Type B pancreatic cell (in vitro differentiated cells): Measurements from ENCODE around the gene EGLN3. TPM values are rescaled to one million over a fixed set of nuclear protein-coding genes. Genes with fewer than 3 reads are reported as not detected.
"Not testable (repeated sequence)": the region's sequence is repeated elsewhere in the genome, so short reads cannot be mapped to it uniquely, and the experiment has no call there.

Experiments used
- DNase-seq: peaks from one replicate; pipeline ENCODE4 v3.0.0; 2021; ENCODE audit warnings: mixed read lengths; ENCODE audit not compliant: unreplicated experiment; ENCODE audit errors: extremely low spot score
- H3K27ac Mint-ChIP-seq: 2 replicates; pipeline ENCODE4 v1.8.0; 2021; ENCODE audit warnings: mild to moderate bottlenecking, mixed read lengths
- H3K27me3 Mint-ChIP-seq: 2 replicates; pipeline ENCODE4 v1.8.0; 2021; ENCODE audit warnings: mixed read lengths
- H3K36me3 Mint-ChIP-seq: 2 replicates; pipeline ENCODE4 v1.8.0; 2021; ENCODE audit warnings: mixed read lengths
- H3K4me1 Mint-ChIP-seq: one replicate; pipeline ENCODE4 v1.8.0; 2021; ENCODE audit warnings: mixed read lengths; ENCODE audit not compliant: unreplicated experiment
- H3K4me3 Mint-ChIP-seq: 2 replicates; pipeline ENCODE4 v1.8.0; 2021; ENCODE audit warnings: mild to moderate bottlenecking, mixed read lengths
- H3K9me3 Mint-ChIP-seq: 2 replicates; pipeline ENCODE4 v1.8.0; 2021; ENCODE audit warnings: mixed read lengths
- total RNA-seq: library from RNA; stranded (reverse); gene quantifications from 2 replicates; pipeline ENCODE4 v1.2.1, GENCODE V29; 2021; ENCODE audit warnings: low replicate concordance
- TF ChIP-seq, protein P1 (sequence below): fragments of 200-600 bp; sonication (generic); conservative IDR thresholded peaks from 2 replicates; pipeline ENCODE4 v1.5.0; 2021; ENCODE audit warnings: antibody characterized with exemption, mild to moderate bottlenecking

EGLN3 gene
- total RNA-seq, 1 donor from 2014 or later = 13.6 TPM

DNA sequence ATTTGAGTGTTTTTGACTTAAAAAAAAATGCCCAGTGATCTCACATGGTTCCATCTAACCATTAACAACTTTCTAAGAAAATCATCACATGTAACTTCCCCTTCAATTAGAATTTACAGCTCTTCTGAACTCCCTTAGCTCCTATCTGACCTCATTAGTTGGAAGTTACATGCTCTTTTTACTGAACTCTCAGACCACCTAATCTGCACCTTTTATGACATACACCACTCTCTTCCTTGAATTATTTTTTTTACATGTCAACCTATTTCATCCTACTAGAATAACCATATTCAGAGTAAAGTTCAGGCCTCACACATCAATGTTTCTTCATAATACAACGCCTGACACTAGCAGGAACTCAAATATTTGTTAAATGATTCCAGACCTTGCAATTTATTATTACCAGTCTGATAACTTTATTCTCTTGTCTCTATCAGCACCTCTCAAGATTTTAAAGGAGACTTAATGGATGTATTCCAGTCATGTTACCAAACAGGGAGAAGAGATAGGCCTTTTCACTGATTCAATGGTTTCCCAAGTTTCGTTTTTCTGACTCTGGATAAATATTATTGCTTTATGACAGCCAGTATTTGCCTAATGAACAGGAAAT lies 21.0 kb downstream of the EGLN3 start:
- H3K9me3 Mint-ChIP-seq = no peaks in the 10 kb centered on the region
- DNase-seq = no peak
- TF ChIP-seq, protein P1, sequence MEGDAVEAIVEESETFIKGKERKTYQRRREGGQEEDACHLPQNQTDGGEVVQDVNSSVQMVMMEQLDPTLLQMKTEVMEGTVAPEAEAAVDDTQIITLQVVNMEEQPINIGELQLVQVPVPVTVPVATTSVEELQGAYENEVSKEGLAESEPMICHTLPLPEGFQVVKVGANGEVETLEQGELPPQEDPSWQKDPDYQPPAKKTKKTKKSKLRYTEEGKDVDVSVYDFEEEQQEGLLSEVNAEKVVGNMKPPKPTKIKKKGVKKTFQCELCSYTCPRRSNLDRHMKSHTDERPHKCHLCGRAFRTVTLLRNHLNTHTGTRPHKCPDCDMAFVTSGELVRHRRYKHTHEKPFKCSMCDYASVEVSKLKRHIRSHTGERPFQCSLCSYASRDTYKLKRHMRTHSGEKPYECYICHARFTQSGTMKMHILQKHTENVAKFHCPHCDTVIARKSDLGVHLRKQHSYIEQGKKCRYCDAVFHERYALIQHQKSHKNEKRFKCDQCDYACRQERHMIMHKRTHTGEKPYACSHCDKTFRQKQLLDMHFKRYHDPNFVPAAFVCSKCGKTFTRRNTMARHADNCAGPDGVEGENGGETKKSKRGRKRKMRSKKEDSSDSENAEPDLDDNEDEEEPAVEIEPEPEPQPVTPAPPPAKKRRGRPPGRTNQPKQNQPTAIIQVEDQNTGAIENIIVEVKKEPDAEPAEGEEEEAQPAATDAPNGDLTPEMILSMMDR = no peak
- H3K4me3 Mint-ChIP-seq = no peak overlapping the region
- no peaks in the 10 kb centered on the region for H3K27me3 Mint-ChIP-seq
- no peak overlapping the region for H3K27ac Mint-ChIP-seq
- H3K4me1 Mint-ChIP-seq = peaks cover 20% of the 10 kb centered on the region
- H3K36me3 Mint-ChIP-seq = peaks cover 16% of the 10 kb centered on the region

- Mint-ChIP-seq H3K27ac (no peak overlapping the region), H3K36me3 (peaks cover 19% of the 10 kb centered on the region), H3K4me3 (no peak overlapping the region), H3K9me3 (no peaks in the 10 kb centered on the region), H3K27me3 (no peaks in the 10 kb centered on the region), H3K4me1 (peaks cover 20% of the 10 kb centered on the region)
- TF ChIP-seq, protein P1 = no peak
- no peak for DNase-seq
These were observed 22.0 kb downstream of the EGLN3 start for GRCh38 chr14:33928895-33929294.

GRCh38 chr14:33927944-33928343 lies 22.9 kb downstream of the EGLN3 start:
- no peaks in the 10 kb centered on the region for H3K9me3 Mint-ChIP-seq
- no peak overlapping the region for H3K27ac Mint-ChIP-seq
- no peak overlapping the region for H3K4me3 Mint-ChIP-seq
- TF ChIP-seq, protein P1 = no peak
- peaks cover 19% of the 10 kb centered on the region for H3K36me3 Mint-ChIP-seq
- peaks cover 12% of the 10 kb centered on the region for H3K4me1 Mint-ChIP-seq
- no peak for DNase-seq
- H3K27me3 Mint-ChIP-seq = no peaks in the 10 kb centered on the region

- H3K27ac Mint-ChIP-seq, H3K4me3 Mint-ChIP-seq, DNase-seq, H3K27me3 Mint-ChIP-seq, H3K9me3 Mint-ChIP-seq, H3K4me1 Mint-ChIP-seq: not testable (repeated sequence)
- H3K36me3 Mint-ChIP-seq = peaks cover 22% of the 10 kb centered on the region
These were observed 23.9 kb downstream of the EGLN3 start for GRCh38 chr14:33926967-33927366.

- H3K4me3 Mint-ChIP-seq = no peak overlapping the region
- H3K27ac Mint-ChIP-seq = no peak overlapping the region
- DNase-seq = no peak
- H3K27me3 Mint-ChIP-seq = no peaks in the 10 kb centered on the region
- TF ChIP-seq, protein P1 = no peak
- peaks cover 22% of the 10 kb centered on the region for H3K36me3 Mint-ChIP-seq
- no peaks in the 10 kb centered on the region for H3K9me3 Mint-ChIP-seq
- H3K4me1 Mint-ChIP-seq = peaks cover 5% of the 10 kb centered on the region
These were observed 24.9 kb downstream of the EGLN3 start for GRCh38 chr14:33925946-33926345.

DNA sequence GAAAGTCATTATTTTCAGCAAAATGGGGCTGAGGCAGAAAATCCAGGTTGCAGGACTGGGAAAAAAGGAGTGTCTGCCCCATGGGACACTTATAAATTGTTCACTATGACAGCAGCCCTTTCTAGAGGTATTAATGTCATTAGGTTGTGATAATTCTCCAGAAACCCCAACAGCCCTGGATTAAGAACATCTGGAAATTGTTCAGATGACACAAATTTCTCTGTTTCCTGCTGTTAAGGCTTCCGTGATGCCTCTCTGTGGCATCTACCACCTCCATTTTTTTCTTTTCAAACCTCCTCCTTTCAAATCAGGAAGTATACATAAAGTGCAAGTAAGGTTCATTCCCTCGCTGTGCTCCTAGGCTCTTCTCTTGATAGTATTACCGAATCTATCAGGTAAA lies 25.6 kb downstream of the EGLN3 start:
- Mint-ChIP-seq H3K27me3 (no peaks in the 10 kb centered on the region), H3K4me1 (peaks cover 5% of the 10 kb centered on the region), H3K4me3 (no peak overlapping the region), H3K27ac (no peak overlapping the region), H3K9me3 (no peaks in the 10 kb centered on the region), H3K36me3 (peaks cover 22% of the 10 kb centered on the region)
- DNase-seq = no peak
- TF ChIP-seq, protein P1 = no peak
